Astrocyte of the spinal cord (primary cell): Measurements from ENCODE around the gene EEPD1.
"Not testable (repeated sequence)": the region's sequence is repeated elsewhere in the genome, so short reads cannot be mapped to it uniquely, and the experiment has no call there.

Experiments used
- DNase-seq: peaks from one replicate; pipeline ENCODE4 v3.0.0; 2011; ENCODE audit warnings: low read depth, low spot score
- H3K4me3 ChIP-seq: 2 replicates; pipeline ENCODE4 v1.5.1; 2011; ENCODE audit warnings: low read depth, mild to moderate bottlenecking, low read length, moderate library complexity
- CTCF ChIP-seq: IDR thresholded peaks from 2 replicates; pipeline ENCODE4 v1.5.1; 2012; ENCODE audit warnings: low read depth, mild to moderate bottlenecking, low read length, inconsistent platforms
- in situ Hi-C: cut with HindIII; loops from 2 replicates; pipeline ENCODE4 v1.10.0; 2017; ENCODE audit warnings: low sequenced_read_pairs

The EEPD1 gene

GRCh38 chr7:36152756-36153570 lies at the start of gene EEPD1:
Gene EEPD1 (plus strand): TSS chr7:36153254. CDS start chr7:36154325, 1,071 bp downstream.
- H3K4me3 ChIP-seq: peak within 1 kb of the TSS; percentile 54
- no peak for TF ChIP-seq CTCF
- DNase-seq: peak; percentile 100
- in situ Hi-C loops: no loop called here

GRCh38 chr7:36103837-36104561 lies 49.1 kb upstream of the EEPD1 start:
- TF ChIP-seq CTCF: no peak
- H3K4me3 ChIP-seq: no peak overlapping the region
- in situ Hi-C loops: no loop called here
- DNase-seq: no peak

GRCh38 chr7:36106972-36107908 lies 45.8 kb upstream of the EEPD1 start:
- in situ Hi-C loops, H3K4me3 ChIP-seq, DNase-seq: not testable (repeated sequence)

GRCh38 chr7:36107926-36108631 lies 45.0 kb upstream of the EEPD1 start:
- in situ Hi-C loops: no loop called here
- DNase-seq: no peak
- no peak overlapping the region for H3K4me3 ChIP-seq
- no peak for TF ChIP-seq CTCF

- no peak overlapping the region for H3K4me3 ChIP-seq
- in situ Hi-C loops: no loop called here
- no peak for DNase-seq
- TF ChIP-seq CTCF: no peak
These were observed 43.9 kb upstream of the EEPD1 start for GRCh38 chr7:36109013-36109627.

GRCh38 chr7:36110584-36110983 lies 42.5 kb upstream of the EEPD1 start:
- no peak overlapping the region for H3K4me3 ChIP-seq
- in situ Hi-C loops: no loop called here
- no peak for DNase-seq
- no peak for TF ChIP-seq CTCF
